ENCODE results near the gene ECE2.

GRCh38 chr3:184257083-184257915 lies 18.5 kb upstream of the ECE2 start:
- TF ChIP-seq CTCF (IDR thresholded peaks at IDR 0.05; ENCODE audit: poor library complexity, severe bottlenecking) (no peak), SMC3 (conservative IDR thresholded peaks at IDR 0.05; ENCODE audit: poor library complexity) (no peak), POLR2AphosphoS5 (IDR thresholded peaks at IDR 0.05) (no peak), EZH2 (IDR thresholded peaks at IDR 0.05; ENCODE audit: borderline replicate concordance, insufficient read depth, low read length, poor library complexity, severe bottlenecking) (no peak)
